ENCODE measurements around the gene TMEM250.

Gene TMEM250

DNA sequence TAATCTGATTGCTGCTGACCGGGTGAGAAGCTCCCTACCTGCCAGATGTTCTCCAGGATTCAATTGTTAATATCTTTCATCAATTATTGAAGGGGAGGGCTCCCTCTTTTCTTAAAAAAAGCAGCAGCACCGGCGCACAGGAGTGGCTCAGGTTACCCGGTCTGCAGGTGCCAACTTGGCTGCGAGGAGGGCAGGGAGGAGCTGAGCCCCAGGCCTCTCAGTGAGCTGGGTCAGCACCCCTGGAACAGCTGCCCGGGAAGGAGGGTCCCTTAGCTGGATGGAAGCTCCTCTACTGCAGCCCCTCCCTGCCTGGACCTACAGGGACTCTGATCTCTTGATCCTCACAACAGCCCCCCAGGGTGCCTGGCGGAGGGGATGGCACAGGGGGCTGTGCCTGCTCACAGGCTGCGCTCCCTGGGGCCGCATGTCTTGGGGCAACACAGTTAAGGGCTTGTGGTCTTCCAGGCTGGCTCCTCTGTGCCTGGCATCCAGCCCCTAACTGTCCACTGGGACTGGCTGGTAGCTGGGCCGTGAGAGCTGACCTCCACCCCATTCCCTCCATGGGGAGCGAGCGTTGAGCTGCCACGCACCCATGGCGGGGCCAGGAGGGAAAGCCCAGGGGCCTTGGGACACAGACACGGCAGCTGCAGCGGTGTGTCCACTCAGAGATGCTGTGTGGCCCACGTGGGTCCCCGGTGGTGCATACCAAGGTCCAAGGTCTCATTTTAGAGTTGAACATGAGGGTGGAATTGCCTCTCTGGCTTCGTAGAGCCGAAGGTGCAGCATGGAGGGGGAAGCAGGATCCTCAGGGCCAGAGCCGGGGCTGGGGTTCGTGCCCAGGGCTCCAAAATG, 28.6 kb upstream of the TMEM250 start:
- DNase-seq = no peak

DNA sequence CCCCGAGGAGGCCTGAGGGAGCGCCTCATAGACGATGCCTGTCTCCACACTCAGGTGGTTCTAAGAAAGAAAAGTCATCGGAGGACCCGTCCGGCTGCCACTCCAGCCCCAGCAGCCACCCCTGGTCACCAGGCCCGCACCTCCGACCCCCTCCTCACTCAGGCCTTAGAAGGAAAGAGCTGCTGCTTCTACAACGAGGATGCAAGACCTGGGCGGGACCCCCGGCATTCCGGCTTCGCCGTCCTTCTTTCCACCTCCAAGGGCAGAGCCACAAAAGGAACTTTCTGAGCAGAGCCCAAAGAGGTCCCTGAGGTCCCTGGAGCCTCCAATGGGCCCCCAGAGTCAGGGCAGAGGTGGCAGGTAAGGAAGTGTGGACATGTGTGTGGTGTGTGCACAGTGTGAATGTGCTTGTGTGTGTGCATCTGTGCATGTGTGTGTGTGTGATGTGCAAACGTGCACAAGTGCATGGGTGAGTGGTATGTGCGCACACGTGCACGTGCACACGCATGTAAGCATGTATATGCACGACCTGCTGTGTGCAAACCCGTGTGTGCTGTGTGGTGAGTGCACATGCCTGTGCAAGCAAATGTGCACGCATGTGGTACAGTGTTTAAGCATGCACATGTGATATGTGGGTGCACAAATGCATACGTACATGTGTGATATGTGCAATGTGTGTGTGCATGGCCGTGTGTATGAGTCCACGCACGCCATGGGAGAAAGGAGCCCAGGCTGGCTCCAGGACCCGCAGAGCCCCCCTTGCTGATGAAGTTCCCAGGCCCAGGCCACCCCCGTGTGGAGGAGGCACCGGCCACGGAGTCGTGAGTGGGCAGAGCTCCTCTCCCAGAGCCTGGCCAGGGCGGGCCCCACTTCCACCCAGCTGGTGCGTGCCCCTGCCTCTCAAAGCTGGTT, 27.7 kb upstream of the TMEM250 start:
- DNase-seq = no peak

DNA sequence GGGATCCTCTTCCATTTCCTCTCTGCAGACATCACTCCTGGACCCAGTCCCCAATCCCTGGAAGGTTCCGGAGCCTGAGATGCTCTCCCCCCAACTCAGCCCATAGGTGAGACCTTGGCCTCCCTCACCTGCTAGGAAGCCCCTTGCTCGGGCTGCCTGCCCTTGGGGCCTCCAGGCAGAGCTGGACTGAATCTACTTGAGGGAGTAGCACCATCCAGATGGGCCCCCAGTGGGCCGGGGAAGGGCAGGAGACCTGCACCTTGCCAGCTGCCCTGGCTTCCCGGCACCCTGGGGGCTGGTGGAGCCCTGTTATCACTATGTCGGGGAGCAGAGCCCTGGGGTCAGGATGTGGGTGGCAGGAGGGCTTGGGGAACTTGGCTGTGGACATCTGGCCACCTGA, 26.9 kb upstream of the TMEM250 start:
- DNase-seq = no peak

DNA sequence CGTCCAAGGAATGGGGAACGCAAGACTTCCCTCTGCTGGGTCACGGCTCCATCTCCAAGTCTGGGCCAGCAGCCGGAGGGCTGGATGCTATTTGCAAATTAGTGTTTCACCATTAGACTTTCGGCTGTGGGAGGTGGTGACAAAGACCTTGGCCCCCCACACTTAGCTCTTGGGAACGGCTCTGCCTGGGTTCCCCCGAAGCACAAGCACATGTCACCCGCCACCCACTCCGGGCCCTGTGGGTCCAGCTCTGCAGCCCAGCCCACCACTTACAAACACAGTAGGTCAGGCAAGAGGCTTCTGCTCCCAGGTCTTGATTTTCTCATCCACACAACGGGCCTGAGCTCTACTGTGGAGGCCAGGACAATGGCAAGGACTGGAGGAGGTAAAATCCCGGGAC, 25.8 kb upstream of the TMEM250 start:
- no peak for DNase-seq

DNA sequence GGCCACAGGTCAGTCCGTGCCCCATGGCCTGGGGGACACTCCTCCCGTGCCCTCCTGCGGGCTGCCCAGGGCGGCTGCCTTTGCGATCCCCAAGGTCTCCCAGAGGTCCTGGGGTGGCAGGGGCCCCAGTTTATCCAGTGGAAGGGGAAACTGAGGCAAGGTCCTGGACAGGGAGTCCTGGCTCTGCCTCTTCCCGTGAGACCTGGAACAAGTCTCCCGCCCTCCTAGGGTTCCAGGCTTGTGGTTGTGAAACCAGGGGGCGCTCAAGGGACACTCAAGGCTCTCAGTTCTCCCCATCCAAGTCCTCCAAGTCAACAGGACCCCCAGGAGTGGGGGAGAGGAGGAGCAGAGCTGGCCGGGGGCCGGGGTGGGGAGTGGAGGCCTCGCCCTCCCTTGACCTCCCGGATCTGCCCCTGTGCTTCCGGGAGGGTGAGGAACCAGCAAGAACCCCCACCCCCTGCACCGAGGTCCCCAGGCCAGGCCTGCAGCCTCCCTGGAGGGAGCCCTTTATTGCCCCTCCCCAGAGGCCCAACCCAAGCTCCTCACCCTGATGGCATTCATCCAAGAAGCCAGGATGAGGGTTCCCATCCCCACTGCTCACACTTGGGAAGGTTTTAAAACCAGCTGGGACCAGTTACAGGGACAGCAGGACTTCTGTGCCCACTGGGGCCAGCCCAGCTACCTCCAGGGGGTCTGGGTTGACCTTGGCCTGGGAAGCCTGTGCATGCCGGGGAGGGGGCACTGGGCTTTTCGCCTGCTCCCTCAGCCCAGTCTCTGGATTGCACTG, 24.7 kb upstream of the TMEM250 start:
- no peak for DNase-seq

DNA sequence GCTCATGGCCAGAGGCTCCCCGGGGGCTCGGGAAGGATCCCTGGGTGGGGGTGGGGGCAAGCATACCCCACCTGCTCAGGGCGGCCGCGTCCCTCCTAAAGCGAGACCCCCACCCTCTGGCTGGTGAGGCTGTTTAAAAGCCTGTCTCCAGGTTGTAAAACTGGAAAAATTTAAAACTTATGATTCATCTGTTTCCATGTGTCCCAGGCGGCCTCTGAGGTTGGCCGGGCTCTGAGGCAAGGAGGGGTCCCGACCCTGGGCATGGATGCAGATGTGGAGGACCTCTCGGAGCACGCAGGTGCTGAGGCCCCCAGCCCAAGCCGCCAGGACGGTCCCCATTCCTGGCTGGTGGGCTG, 24.2 kb upstream of the TMEM250 start:
- no peak for DNase-seq

DNA sequence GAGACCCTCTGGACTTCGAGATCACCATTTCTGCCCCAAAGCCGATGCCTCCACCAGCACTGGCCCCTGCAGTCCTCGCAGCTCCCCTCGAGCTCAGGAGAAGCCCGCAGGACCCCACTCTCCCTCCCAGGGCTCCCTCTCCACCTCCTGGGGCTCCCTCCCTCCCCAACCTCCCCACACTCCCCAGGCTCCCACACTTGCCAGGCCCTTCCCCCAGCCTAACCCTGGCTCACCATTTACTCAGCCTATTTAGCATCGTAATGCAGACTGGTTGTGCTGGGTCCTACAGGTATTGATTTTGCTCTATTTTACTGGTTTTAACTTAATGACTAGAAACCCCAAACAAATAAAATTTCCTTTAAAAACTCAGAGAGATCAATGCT, 23.7 kb upstream of the TMEM250 start:
- no peak for DNase-seq

DNA sequence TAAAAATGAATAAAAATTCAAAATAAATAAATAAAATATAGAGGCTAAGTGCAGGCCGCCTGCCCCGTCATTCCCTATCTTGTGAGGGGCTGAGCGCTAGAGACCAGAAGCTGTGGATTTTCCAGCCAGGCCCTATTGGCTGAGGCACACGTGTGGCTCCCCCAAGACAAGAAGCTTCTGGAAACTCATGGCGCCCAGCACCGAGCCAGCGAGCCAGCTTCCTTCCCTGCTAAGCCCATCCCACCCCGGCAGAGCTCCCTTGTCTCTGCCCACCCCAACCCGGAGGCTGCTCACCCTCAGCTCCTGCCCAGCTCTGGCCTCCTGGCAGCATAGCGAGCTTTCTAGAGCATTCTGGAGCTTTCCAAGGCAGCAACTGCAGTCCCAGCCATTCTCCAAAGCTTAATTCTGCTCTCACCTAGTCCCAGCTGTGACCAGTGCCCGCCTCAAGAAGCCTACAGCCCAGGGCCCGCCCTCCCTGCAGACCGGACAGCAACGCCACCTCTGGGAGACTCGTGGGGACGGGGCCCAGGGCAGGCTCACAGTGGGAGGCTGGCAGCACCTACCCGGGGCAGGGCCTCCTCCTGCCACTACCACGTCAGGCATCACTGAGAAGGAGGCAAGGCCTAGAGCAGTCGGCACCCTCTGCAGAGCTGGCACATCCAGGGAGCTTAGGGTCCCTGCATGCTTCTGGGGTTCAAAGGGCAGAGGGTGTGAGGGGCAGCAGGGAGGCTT, 23.2 kb upstream of the TMEM250 start:
- no peak for DNase-seq

DNA sequence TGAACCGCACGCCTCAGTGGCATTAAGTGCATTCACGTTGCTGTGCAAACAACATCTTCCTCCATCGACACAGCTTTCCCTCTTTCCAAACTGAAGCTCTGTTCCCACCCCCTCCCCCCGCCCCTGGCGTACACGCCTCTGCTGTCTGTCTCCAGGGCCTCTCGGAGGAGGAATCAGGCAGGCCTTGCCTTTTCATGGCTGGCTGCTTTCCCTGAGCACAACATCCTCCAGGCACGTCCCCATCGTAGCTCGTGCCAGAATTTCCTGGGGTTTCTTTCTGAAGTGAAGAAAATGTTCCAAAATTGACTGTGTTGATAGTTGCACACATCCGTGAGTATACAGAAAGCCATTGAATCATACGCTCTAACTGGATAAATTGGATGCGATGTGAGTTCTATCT, 22.3 kb upstream of the TMEM250 start:
- DNase-seq = no peak

DNA sequence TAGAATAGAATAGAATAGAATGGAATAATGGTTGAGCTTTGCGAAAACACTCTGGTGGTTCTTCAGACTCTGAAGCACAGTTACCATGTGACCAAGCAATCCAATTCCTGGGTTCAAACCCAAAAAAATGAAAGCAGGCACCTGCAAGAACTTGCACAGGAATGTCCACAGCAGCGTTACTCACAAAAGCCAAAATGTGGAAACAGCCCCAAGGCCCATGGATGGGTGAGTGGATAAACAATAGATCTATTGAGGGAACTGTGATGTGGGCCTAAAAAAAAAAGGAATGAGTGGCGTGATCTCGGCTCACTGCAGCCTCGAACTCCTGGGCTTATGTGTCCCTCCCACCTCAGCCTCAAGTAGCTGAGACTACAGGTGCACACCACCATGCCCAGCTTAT, 21.4 kb upstream of the TMEM250 start:
- DNase-seq = no peak

DNA sequence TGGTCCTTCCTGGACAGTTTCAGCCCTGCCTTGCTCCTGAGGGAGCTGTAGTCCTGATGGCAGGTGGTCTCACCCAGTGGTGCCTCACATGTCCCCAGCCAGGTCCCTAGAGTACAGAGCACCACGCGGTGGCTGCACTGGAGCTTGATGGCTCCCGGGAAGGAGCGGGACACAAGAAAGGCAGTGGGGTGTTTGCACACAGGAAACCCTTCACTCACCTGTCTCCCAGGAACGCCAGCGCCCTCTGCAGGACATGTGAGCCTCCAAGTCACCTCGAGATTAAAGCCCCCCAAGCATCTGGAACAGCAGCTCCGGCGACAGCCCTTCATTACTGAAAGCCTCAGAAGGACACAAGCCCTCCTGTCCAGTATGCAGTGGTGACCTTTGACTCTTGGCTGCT, 19.9 kb upstream of the TMEM250 start:
- peak; percentile 87 for DNase-seq

DNA sequence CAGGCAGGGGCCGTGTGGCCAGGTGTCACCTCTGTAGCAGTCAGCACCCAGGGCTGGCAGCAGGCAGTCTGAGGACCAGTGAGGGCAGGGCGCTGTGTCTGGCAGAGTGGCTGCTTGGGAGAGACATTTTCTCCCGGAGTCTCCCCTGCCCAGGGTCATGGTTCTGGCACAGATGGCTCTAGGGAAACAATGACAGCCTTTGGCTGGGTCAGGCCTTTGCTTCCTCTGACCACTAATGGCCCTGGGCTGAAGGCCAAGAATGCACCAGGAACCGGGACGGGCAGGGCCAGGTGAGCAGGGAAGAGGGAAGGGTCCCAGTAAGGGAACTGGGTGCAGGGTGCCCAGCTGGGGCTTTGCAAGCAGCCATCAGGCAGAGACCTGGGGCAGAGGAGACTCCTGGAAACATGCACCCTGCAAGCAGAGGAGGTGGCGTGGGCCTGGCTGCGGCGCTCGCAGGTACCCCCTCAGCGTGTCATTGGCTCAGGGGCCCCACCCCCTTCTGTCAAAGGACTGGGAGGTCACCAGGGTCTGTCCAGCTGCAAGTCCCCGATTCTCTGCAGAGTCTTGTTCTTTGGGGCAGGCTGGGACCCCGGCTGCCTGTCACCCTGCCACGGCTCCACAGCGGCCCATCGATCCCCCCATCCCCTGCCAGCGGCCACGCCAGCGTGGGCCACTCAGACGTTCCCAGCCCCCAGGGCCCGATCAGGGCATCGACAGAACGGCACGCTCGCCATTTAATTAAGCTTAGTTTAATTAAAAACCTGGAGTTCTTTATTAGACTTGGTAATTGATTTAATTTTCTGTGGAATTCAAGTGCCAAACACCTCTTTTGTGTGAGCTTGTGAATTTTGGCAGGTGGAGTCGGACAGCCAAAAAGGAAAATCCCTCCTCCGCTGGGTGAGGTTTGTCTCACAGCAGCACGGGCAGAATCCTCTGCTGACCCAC, 18.9 kb upstream of the TMEM250 start:
- DNase-seq = no peak

DNA sequence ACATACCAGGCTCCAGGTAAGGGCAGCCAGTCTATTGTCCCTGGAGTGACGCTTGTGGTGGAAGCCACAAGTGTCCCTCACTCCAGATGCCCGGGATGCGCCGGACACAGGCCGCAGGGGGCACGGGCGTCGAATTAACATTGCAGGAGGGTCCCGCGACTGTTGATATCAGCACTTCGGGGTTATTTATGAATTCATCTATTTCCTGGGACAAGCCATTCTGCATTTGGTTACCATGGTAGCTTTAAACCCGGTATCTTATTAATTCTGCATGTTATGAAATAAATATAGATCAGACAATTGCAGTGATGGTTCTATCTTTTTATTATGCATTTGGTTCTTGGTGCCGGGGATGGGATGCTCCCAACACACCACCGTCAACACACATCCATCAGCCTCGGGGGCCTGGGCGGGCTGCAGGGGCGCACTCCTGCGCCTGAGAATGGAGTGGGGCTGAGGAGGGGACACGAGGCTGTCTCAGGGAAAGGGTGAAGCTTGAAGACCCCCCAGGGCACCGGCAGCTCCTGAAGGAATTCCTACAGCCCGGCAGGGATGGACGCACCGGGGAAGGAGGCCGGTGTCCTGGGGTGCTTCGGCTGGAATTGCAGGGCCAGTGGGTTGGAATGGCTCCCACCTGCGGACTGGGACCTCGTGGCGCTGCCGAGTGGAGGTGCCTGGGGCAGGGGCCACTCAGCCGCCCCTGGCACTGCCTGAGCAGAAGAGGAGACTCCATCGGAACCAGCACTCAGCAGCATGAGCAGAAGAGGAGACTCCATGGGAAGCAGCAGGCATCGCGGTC, 17.7 kb upstream of the TMEM250 start:
- DNase-seq = no peak

DNA sequence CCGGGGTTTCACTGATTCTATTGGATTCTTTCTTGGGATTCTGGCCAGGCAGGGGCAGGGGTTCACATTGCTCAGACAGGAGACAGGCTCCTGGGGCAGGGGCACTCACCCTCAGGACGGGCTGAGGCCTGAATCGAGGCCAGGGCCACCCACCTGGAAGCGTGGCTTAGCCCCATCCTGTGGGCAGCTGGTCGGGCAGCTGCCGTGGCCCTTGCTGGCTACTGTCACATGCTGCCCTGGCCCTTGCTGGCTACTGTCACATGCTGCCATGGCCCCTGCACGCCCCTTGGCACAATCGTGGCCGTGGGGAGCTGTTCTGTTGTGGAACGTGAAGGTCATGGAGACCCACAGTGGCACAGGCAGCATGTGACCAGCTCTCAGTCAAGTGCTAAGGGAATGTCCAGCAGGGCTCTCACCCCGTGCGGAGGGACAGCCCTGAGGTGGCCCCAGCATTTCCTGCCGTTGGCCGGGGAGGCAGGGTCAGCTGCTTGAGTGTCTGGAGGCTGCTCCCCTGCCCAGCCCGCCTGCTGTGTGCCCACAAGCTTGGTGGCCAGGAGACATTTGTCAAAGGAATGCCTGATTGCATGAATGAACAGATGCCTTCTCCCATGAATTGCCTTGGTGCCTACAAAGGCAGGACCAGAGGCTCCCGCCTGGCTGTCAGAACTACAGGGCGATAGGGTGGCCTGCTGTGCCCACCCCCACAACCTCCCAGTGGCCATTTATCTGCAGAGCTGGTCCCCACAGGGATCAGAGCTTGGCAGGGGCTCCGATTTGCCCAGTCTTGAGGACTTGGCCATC, 16.9 kb upstream of the TMEM250 start:
- DNase-seq = no peak

DNA sequence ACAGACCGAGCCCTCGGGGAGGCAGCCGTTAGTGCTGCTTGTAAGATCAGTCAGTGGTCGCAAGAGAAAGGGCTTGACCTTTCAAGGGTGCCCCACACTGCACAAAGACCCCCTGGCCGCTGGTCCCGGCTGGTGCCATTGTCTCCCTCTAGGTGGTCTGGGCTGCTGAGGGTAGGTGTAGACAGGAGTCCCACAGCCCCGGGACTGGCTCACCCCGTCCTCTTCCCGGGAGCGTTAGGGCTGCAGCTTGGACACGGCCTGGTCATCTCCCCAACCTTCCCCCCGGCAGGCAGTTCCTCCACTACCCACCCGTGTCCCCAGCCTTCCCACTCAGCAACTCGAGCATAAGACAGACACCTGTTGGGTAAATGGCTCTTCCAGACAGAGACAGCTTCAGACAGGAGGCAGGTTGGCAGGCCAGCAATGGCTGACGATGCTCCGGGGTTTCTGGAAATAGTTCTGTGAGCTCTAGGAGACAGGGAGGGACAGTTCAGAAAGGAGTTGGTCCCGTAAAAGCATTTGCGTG, 15.3 kb upstream of the TMEM250 start:
- DNase-seq = no peak

DNA sequence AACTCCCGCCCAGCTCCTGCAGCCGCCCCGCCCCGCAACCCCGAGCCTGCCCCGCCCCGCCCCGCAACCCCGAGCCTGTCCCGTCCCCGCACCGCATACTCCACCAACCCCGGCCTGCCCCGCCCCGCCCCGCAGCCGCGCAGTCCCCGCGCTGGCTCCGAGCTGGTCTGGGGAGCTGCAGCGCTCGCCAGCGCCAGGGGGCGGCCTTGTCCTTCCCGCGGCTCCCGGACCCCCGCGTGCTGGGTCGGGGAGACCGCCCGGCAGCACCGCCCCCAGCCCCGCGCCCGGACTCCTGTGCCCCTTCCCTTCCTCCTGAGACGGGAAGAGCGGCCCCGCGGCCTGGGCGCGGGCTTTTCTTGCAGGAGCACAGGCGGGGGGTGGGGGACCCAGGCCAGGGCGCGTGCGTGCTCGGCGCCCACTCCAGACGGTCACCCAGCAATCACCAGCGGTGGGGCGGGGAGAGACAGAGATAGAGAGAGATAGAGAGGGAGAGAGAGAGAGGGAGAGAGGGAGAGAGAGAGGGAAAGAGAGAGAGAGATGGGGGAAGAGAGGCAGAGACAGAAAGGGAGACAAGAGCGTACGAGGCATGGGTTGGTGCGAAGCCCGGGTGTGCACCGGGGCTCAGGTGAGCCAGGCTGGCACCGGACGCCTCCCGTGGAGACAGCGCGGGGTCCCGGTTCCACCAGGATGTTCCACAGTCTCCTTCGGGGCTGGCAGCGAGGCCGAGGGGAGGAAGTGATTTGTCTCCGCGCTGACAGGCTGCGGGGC, 14.7 kb upstream of the TMEM250 start:
- DNase-seq = no peak

DNA sequence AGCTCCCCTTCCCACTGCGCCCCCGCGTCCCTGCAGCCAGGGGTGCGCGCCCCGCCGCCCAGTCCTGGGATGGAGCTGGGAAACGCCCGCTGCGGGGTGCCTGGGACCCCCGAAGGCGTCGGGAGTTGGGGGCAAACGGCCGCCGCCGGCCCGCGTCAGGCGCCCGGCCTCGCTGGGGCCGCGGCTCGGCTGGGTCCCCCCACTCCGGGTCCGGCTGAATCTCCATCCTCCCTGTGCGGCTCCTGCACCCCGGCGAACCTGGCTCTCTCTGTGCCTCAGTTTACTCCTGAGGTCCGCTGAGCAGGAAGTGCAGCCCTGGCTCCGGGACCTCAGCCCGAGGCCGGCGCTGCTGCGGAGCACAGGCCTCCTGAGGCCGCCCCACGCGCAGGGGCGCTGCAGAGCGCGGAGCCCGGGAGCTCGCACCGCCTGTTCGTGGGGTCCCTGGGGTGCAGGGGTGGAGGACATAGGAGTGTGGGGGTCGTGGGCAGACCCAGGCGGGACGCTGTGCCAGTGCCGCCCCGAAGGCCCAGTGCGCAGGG, 13.9 kb upstream of the TMEM250 start:
- DNase-seq = no peak
